ENCODE results near the gene KCNA3. TPM values are rescaled to one million over a fixed set of nuclear protein-coding genes. Genes with fewer than 3 reads are reported as not detected.

Gene KCNA3
- total and polyA plus RNA-seq, 9 of the 15 experiments (the other 6 are each of a cell fraction or from before 2014, with no cell fraction given) = not detected

DNA sequence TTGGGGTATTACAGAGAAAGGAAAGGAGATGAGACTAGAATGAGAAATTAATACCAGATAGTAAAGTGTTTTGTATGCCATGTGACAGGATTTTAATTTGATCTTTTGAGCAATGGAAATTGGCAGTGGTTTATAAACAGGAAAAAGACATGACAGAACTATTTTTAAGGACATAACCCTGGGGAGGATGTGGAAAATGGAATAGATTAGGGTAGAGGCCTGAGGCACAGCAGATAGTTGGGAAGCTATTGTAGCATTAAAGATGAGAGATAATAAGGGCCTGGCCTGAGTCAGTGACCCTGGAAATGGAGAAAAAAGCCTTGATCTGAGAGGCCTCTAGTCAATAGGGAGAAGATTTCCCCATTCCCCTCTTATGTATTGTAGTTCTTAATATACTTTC is 22.1 kb upstream of the KCNA3 start (continued):
- TF ChIP-seq ZNF639 (CRISPR knock-in tag; conservative IDR thresholded peaks at IDR 0.05 in 1 of 2, IDR thresholded peaks at IDR 0.05 in 1 of 2) = no peak
- no peak for TF ChIP-seq HNRNPUL1 (IDR thresholded peaks at IDR 0.05; ENCODE audit: low read length)
- TF ChIP-seq ZNF717 (CRISPR knock-in tag; IDR thresholded peaks at IDR 0.05) = no peak
- TF ChIP-seq NKRF (IDR thresholded peaks at IDR 0.05; ENCODE audit: borderline replicate concordance) = no peak
- TF ChIP-seq, protein P1, sequence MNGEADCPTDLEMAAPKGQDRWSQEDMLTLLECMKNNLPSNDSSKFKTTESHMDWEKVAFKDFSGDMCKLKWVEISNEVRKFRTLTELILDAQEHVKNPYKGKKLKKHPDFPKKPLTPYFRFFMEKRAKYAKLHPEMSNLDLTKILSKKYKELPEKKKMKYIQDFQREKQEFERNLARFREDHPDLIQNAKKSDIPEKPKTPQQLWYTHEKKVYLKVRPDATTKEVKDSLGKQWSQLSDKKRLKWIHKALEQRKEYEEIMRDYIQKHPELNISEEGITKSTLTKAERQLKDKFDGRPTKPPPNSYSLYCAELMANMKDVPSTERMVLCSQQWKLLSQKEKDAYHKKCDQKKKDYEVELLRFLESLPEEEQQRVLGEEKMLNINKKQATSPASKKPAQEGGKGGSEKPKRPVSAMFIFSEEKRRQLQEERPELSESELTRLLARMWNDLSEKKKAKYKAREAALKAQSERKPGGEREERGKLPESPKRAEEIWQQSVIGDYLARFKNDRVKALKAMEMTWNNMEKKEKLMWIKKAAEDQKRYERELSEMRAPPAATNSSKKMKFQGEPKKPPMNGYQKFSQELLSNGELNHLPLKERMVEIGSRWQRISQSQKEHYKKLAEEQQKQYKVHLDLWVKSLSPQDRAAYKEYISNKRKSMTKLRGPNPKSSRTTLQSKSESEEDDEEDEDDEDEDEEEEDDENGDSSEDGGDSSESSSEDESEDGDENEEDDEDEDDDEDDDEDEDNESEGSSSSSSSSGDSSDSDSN (IDR thresholded peaks at IDR 0.05; ENCODE audit: borderline replicate concordance in 1 of 2, low read depth in 2 of 2, low read length in 2 of 2) = no peak
- no peak for TF ChIP-seq ZFP1 (CRISPR knock-in tag; IDR thresholded peaks at IDR 0.05)
- TF ChIP-seq POLR2AphosphoS2 (IDR thresholded peaks at IDR 0.05; ENCODE audit: low read length) = no peak
